GM21526 (cell line): Measurements from ENCODE around the gene CMTM8.

ENCODE experiments used
- ATAC-seq: cut with Tn5 transposase; IDR thresholded peaks from one replicate; pipeline ENCODE4 v1.9.1; 2021; ENCODE audit warnings: moderate library complexity; ENCODE audit not compliant: unreplicated experiment, low FRiP score

The CMTM8 gene

GRCh38 chr3:32303977-32304881, 65.7 kb downstream of the CMTM8 start:
- no peak for ATAC-seq

- ATAC-seq, result no peak
Measured at GRCh38 chr3:32305361-32305876, 66.9 kb downstream of the CMTM8 start.

GRCh38 chr3:32306072-32306471, 67.6 kb downstream of the CMTM8 start:
- no peak for ATAC-seq

GRCh38 chr3:32307591-32307990, 69.1 kb downstream of the CMTM8 start:
- ATAC-seq, result no peak

- no peak for ATAC-seq
Measured at GRCh38 chr3:32308378-32308777, 69.9 kb downstream of the CMTM8 start.

- no peak for ATAC-seq
Measured at GRCh38 chr3:32309654-32310242, 71.3 kb downstream of the CMTM8 start.

GRCh38 chr3:32310336-32310735, 71.9 kb downstream of the CMTM8 start:
- no peak for ATAC-seq

GRCh38 chr3:32310918-32311839, 72.7 kb downstream of the CMTM8 start:
- ATAC-seq, result no peak

GRCh38 chr3:32312251-32312650, 73.8 kb downstream of the CMTM8 start:
- ATAC-seq, result no peak

- no peak for ATAC-seq
Measured at GRCh38 chr3:32313169-32313568, 74.7 kb downstream of the CMTM8 start.

GRCh38 chr3:32313723-32314473, 75.4 kb downstream of the CMTM8 start:
- ATAC-seq, result no peak

GRCh38 chr3:32315441-32315840, 77.0 kb downstream of the CMTM8 start:
- no peak for ATAC-seq

- no peak for ATAC-seq
Measured at GRCh38 chr3:32316319-32316718, 77.8 kb downstream of the CMTM8 start.

GRCh38 chr3:32316976-32317375, 78.5 kb downstream of the CMTM8 start:
- ATAC-seq, result no peak

- no peak for ATAC-seq
Measured at GRCh38 chr3:32319607-32320006, 81.1 kb downstream of the CMTM8 start.

GRCh38 chr3:32320080-32320479, 81.6 kb downstream of the CMTM8 start:
- ATAC-seq, result no peak

GRCh38 chr3:32321095-32321790, 82.8 kb downstream of the CMTM8 start:
- no peak for ATAC-seq

- ATAC-seq, result no peak
Measured at GRCh38 chr3:32322311-32322710, 83.8 kb downstream of the CMTM8 start.

GRCh38 chr3:32323604-32324003, 85.1 kb downstream of the CMTM8 start:
- ATAC-seq, result no peak
